DOHH2 (cell line): Measurements from ENCODE around the gene PIH1D2.
"Not testable (repeated sequence)": the region's sequence is repeated elsewhere in the genome, so short reads cannot be mapped to it uniquely, and the experiment has no call there.

Experiments used
- H3F3A ChIP-seq: fragments of 200-600 bp; sonication (generic), shearing (Covaris generic); 2 replicates; pipeline ENCODE4 v1.6.0; 2016; ENCODE audit warnings: antibody characterized with exemption, mild to moderate bottlenecking; ENCODE audit not compliant: control insufficient read depth, insufficient read depth
- H3K27ac ChIP-seq: fragments of 200-600 bp; sonication (generic); 2 replicates; pipeline ENCODE4 v1.5.1; 2014; ENCODE audit warnings: low read depth, mild to moderate bottlenecking, low read length, moderate library complexity
- H3K27me3 ChIP-seq: fragments of 200-600 bp; sonication (generic); 2 replicates; pipeline ENCODE4 v1.6.1; 2014; ENCODE audit warnings: mild to moderate bottlenecking, low read length, mixed read lengths; ENCODE audit not compliant: control insufficient read depth
- H3K36me3 ChIP-seq: fragments of 200-600 bp; sonication (generic); 2 replicates; pipeline ENCODE4 v1.6.1; 2014; ENCODE audit warnings: mild to moderate bottlenecking, low read length, moderate library complexity, mixed read lengths; ENCODE audit not compliant: control insufficient read depth
- H3K4me1 ChIP-seq: fragments of 200-600 bp; sonication (generic); 2 replicates; pipeline ENCODE4 v1.6.1; 2014; ENCODE audit warnings: mild to moderate bottlenecking, low read length, mixed read lengths; ENCODE audit not compliant: control insufficient read depth
- H3K4me2 ChIP-seq: fragments of 200-600 bp; sonication (generic); 2 replicates; pipeline ENCODE4 v1.6.0; 2014; ENCODE audit warnings: mild to moderate bottlenecking, low read length, moderate library complexity
- H3K4me3 ChIP-seq: fragments of 200-600 bp; sonication (generic); 2 replicates; pipeline ENCODE4 v1.5.1; 2014; ENCODE audit warnings: mild to moderate bottlenecking, low read length, mixed read lengths
- H3K79me2 ChIP-seq: fragments of 200-600 bp; sonication (generic); 2 replicates; pipeline ENCODE4 v1.6.1; 2014; ENCODE audit warnings: mild to moderate bottlenecking, low read length, mixed read lengths; ENCODE audit not compliant: control insufficient read depth
- H3K9me2 ChIP-seq: fragments of 200-600 bp; sonication (generic); replicated peaks from 2 replicates; pipeline ENCODE4 v1.6.1; 2014; ENCODE audit warnings: mild to moderate bottlenecking, low read length, mixed read lengths; ENCODE audit not compliant: control insufficient read depth
- H3K9me3 ChIP-seq: fragments of 200-600 bp; sonication (generic); 2 replicates; pipeline ENCODE4 v1.6.1; 2014; ENCODE audit warnings: antibody characterized with exemption, low read length, mixed read lengths; ENCODE audit not compliant: control insufficient read depth, insufficient read depth
- H4K20me1 ChIP-seq: fragments of 200-600 bp; sonication (generic); 2 replicates; pipeline ENCODE4 v1.6.0; 2014; ENCODE audit warnings: low read depth, mild to moderate bottlenecking, antibody characterized with exemption, low read length, moderate library complexity; ENCODE audit not compliant: control insufficient read depth, insufficient read depth
- EZH2phosphoT487 ChIP-seq: fragments of 200-600 bp; sonication (generic); IDR thresholded peaks from 2 replicates; pipeline ENCODE4 v1.6.1; 2017; ENCODE audit warnings: borderline replicate concordance, mild to moderate bottlenecking, antibody characterized with exemption, low read length, moderate library complexity, mixed read lengths
- TF ChIP-seq, protein P1 (sequence below): fragments of 200-600 bp; sonication (generic); IDR thresholded peaks from one replicate; pipeline ENCODE4 v1.5.1; 2014; ENCODE audit warnings: antibody characterized with exemption, mild to moderate bottlenecking, low read depth, low read length; ENCODE audit not compliant: poor library complexity, severe bottlenecking

PIH1D2 gene

DNA sequence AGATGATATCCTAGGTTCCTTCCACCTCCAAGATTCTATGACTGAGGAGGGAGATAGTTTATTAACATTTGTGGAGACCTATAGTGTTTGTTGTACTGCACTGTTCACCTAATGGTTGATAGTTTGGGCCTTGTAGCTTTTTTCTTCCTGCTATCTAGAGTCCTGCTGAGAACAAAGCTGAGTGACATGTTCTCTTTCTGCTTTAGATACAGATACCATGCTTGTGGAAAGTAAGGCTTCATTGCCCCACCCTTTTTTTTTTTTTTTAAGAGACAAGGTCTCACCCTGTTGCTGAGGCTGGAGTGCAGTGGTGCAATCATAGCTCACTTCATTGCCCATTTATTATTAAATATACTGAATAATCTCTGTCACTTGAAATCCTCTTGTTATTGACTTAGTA, 36.3 kb downstream of the PIH1D2 start:
- no peak overlapping the region for H3K27ac ChIP-seq
- no peaks in the 10 kb centered on the region for H3K27me3 ChIP-seq
- no peaks in the 10 kb centered on the region for H3K4me1 ChIP-seq
- H4K20me1 ChIP-seq, result 0 out of 2 replicates have a peak, but pooled peaks cover 2% of the 10 kb centered on the region
- no peaks in the 10 kb centered on the region for H3K9me2 ChIP-seq
- no peaks in the 10 kb centered on the region for H3K9me3 ChIP-seq
- no peak for TF ChIP-seq EZH2phosphoT487
- TF ChIP-seq, protein P1, sequence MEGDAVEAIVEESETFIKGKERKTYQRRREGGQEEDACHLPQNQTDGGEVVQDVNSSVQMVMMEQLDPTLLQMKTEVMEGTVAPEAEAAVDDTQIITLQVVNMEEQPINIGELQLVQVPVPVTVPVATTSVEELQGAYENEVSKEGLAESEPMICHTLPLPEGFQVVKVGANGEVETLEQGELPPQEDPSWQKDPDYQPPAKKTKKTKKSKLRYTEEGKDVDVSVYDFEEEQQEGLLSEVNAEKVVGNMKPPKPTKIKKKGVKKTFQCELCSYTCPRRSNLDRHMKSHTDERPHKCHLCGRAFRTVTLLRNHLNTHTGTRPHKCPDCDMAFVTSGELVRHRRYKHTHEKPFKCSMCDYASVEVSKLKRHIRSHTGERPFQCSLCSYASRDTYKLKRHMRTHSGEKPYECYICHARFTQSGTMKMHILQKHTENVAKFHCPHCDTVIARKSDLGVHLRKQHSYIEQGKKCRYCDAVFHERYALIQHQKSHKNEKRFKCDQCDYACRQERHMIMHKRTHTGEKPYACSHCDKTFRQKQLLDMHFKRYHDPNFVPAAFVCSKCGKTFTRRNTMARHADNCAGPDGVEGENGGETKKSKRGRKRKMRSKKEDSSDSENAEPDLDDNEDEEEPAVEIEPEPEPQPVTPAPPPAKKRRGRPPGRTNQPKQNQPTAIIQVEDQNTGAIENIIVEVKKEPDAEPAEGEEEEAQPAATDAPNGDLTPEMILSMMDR, result no peak
- H3K4me2 ChIP-seq, result no peak overlapping the region
- H3K4me3 ChIP-seq, result no peak overlapping the region
- H3F3A ChIP-seq, result no peaks in the 10 kb centered on the region
- peaks cover 20% of the 10 kb centered on the region for H3K79me2 ChIP-seq
- H3K36me3 ChIP-seq, result peaks cover 73% of the 10 kb centered on the region

DNA sequence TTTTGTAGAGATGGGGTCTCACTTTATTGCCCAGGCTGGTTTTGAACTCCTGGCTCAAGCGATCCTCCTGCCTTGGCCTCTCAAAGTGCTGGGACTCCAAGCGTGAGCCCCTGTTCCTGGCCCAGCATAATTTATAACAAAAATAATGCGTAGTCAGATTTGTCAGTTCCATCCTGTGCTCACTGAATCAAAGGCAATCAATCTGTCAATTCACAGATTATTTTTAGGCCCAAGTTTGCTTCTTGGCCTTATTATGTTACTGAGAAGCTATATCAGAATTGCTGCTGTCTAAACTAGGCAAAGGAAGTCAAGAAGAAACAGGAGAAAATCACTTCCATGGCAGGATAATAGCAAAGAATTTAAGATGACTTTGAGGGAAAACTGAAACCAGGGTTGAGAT, 39.9 kb downstream of the PIH1D2 start:
- Histone ChIP-seq H3K4me1 (no peaks in the 10 kb centered on the region), H3K4me3 (no peak overlapping the region), H3K9me3 (no peaks in the 10 kb centered on the region), H3K79me2 (peaks cover 27% of the 10 kb centered on the region), H3K27ac (no peak overlapping the region), H3K27me3 (no peaks in the 10 kb centered on the region), H3K9me2 (no peaks in the 10 kb centered on the region), H3K36me3 (peaks cover 77% of the 10 kb centered on the region), H3K4me2 (no peak overlapping the region), H4K20me1 (no peaks in the 10 kb centered on the region), H3F3A (no peaks in the 10 kb centered on the region; the same call in 1 of the 2 replicates)
- TF ChIP-seq EZH2phosphoT487, result no peak
- TF ChIP-seq, protein P1, result no peak

DNA sequence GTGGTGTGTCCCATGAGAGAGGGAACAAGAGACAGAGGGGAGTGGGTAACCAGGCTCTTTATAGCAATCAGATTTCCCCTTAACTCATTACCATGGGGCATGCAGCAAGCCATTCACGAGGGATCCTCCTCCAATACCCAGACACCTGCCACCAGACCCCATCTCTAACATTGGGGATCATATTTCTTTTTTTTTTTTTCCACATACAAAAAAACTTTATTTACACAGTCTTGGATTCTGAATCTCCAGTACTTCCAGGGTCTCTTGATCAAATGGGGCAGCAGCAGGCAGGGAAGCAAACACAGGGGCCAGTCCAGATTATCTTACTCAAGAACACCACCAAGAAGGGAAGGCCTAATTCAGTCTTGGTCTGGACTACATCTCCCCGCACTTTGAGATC, 44.4 kb downstream of the PIH1D2 start:
- no peaks in the 10 kb centered on the region for H4K20me1 ChIP-seq
- peaks cover 74% of the 10 kb centered on the region for H3K36me3 ChIP-seq
- peaks cover 2% of the 10 kb centered on the region for H3F3A ChIP-seq
- H3K9me2 ChIP-seq, result no peaks in the 10 kb centered on the region
- H3K4me2 ChIP-seq, result no peak overlapping the region
- H3K27ac ChIP-seq, result no peak overlapping the region
- no peaks in the 10 kb centered on the region for H3K9me3 ChIP-seq
- peaks cover under 1% of the 10 kb centered on the region; the same call in 1 of the 2 replicates for H3K4me1 ChIP-seq
- peaks cover 51% of the 10 kb centered on the region for H3K79me2 ChIP-seq
- no peak for TF ChIP-seq EZH2phosphoT487
- TF ChIP-seq, protein P1, result no peak
- H3K4me3 ChIP-seq, result no peak overlapping the region
- H3K27me3 ChIP-seq, result no peaks in the 10 kb centered on the region

DNA sequence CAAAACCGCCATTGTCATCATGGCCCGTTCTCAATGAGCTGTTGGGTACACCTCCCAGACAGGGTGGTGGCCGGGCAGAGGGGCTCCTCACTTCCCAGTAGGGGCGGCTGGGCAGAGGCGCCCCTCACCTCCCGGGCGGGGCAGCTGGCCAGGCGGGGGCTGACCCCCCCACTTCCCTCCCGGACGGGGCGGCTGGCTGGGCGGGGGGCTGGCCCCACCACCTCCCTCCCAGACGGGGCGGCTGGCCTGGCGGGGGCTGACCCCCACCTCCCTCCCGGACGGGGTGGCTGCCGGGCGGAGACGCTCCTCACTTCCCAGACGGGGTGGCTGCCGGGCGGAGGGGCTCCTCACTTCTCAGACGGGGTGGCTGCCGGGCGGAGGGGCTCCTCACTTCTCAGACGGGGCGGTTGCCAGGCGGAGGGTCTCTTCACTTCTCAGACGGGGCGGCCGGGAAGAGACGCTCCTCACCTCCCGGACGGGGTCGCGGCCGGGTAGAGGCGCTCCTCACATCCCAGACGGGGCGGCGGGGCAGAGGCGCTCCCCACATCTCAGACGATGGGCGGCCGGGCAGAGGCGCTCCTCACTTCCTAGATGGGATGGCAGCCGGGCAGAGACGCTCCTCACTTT, 46.9 kb downstream of the PIH1D2 start:
- Histone ChIP-seq H3K4me1 (peaks cover 22% of the 10 kb centered on the region), H3K36me3 (peaks cover 59% of the 10 kb centered on the region), H3K79me2 (peaks cover 63% of the 10 kb centered on the region)
- not testable (repeated sequence) for H3K9me2 ChIP-seq, H3K9me3 ChIP-seq, H3K27ac ChIP-seq, H3F3A ChIP-seq, H3K4me3 ChIP-seq, H3K27me3 ChIP-seq, H4K20me1 ChIP-seq, H3K4me2 ChIP-seq
